Keratinocyte (primary cell): ENCODE measurements around the gene ZFPM1. TPM values are rescaled to one million over a fixed set of nuclear protein-coding genes. Genes with fewer than 3 reads are reported as not detected.

ENCODE experiments used
- DNase-seq: peaks from one replicate; pipeline ENCODE4 v3.0.0-alpha.2; 2011; ENCODE audit warnings: low read depth, missing footprints, low spot score
- FAIRE-seq: peaks from 2 replicates; lab custom pipeline; 2011; peaks lifted over from hg19 to GRCh38; lab: Jason Lieb, UNC
- H2AFZ ChIP-seq: 2 replicates; pipeline ENCODE4 v1.6.0; 2012; ENCODE audit warnings: low read length, control low read depth, inconsistent platforms; ENCODE audit not compliant: control insufficient read depth
- H3K27ac ChIP-seq: 2 replicates; pipeline ENCODE4 v1.5.1; 2011; ENCODE audit warnings: low read length; ENCODE audit not compliant: control insufficient read depth, insufficient read depth
- H3K27me3 ChIP-seq: 3 replicates; pipeline ENCODE4 v1.6.0; 2011; ENCODE audit warnings: low read length; ENCODE audit not compliant: control insufficient read depth, insufficient read depth; ENCODE audit errors: extremely low read depth
- H3K36me3 ChIP-seq, 2 experiments: 2 replicates in 1 of 2; 3 replicates in 1 of 2; pipeline ENCODE4 v1.5.1; 2011; ENCODE audit warnings: low read length in 2 of 2, mild to moderate bottlenecking in 1 of 2; ENCODE audit not compliant: control insufficient read depth in 2 of 2, insufficient read depth in 2 of 2; ENCODE audit errors: extremely low read depth in 1 of 2
- H3K4me1 ChIP-seq: 3 replicates; pipeline ENCODE4 v1.5.1; 2011; ENCODE audit warnings: low read length; ENCODE audit not compliant: control insufficient read depth, insufficient read depth; ENCODE audit errors: extremely low read depth
- H3K4me2 ChIP-seq: 3 replicates; pipeline ENCODE4 v1.6.0; 2011; ENCODE audit warnings: low read depth, low read length; ENCODE audit not compliant: control insufficient read depth, insufficient read depth; ENCODE audit errors: extremely low read depth
- H3K4me3 ChIP-seq, 3 experiments: fragments of 200-600 bp in 1 of 3; sonication (generic) in 1 of 3; 2 replicates in 2 of 3; 3 replicates in 1 of 3; pipeline ENCODE4 v1.5.1; 2011 to 2016; ENCODE audit warnings: low read length in 3 of 3, mild to moderate bottlenecking in 3 of 3, control low read depth in 2 of 3, inconsistent platforms in 1 of 3, low read depth in 1 of 3, mixed read lengths in 1 of 3, mixed run types in 1 of 3, moderate library complexity in 1 of 3; ENCODE audit not compliant: control insufficient read depth in 2 of 3, insufficient read depth in 2 of 3; ENCODE audit errors: extremely low read depth in 1 of 3
- H3K79me2 ChIP-seq: 2 replicates; pipeline ENCODE4 v1.6.0; 2012; ENCODE audit warnings: low read length; ENCODE audit not compliant: control insufficient read depth, insufficient read depth
- H3K9ac ChIP-seq: 3 replicates; pipeline ENCODE4 v1.6.0; 2011; ENCODE audit warnings: low read length; ENCODE audit not compliant: control insufficient read depth, insufficient read depth; ENCODE audit errors: extremely low read depth
- H3K9me1 ChIP-seq: 3 replicates; pipeline ENCODE4 v1.6.0; 2011; ENCODE audit warnings: low read length; ENCODE audit not compliant: control insufficient read depth, insufficient read depth; ENCODE audit errors: extremely low read depth
- H3K9me3 ChIP-seq: 2 replicates; pipeline ENCODE4 v1.5.1; 2012; ENCODE audit warnings: low read depth, low read length; ENCODE audit not compliant: control insufficient read depth
- H4K20me1 ChIP-seq: 3 replicates; pipeline ENCODE4 v1.6.0; 2011; ENCODE audit warnings: low read length; ENCODE audit not compliant: control insufficient read depth, insufficient read depth; ENCODE audit errors: extremely low read depth
- EZH2 ChIP-seq: IDR thresholded peaks from one replicate; pipeline ENCODE4 v1.6.1; 2012; ENCODE audit warnings: inconsistent platforms, mild to moderate bottlenecking, low read length, moderate library complexity
- dilution Hi-C: fragments of 300-500 bp; cut with MboI; formaldehyde crosslinking; loops from one replicate; pipeline ENCODE4 v1.7.0; 2020; ENCODE audit warnings: low sequenced_read_pairs; ENCODE audit not compliant: extremely low pct_ligation_motif_present
- polyA plus RNA-seq, 5 experiments: library from polyadenylated mRNA; depleted of rRNA in 3 of 5; stranded (reverse) in 3 of 5; stranded (forward) in 1 of 5; unstranded in 1 of 5; fragments of >200 nt; gene quantifications; 1 replicate in 1 of 5; 2 replicates in 3 of 5; 3 replicates in 1 of 5; pipeline versions ENCODE4 v1.2.1 to v1.2.3, GENCODE V29; 2011 to 2012; ENCODE audit warnings: missing spikeins in 2 of 5, low read depth in 1 of 5, low replicate concordance in 1 of 5
- TF ChIP-seq, protein P1 (sequence below), 3 experiments: IDR thresholded peaks in 1 of 3; conservative IDR thresholded peaks in 1 of 3; optimal IDR thresholded peaks in 1 of 3; 2 replicates in 2 of 3; 3 replicates in 1 of 3; pipeline versions ENCODE3 to v1.5.1; 2011; ENCODE audit warnings: low read length in 3 of 3, mild to moderate bottlenecking in 3 of 3, moderate library complexity in 2 of 3, control low read depth in 1 of 3, inconsistent platforms in 1 of 3; ENCODE audit not compliant: insufficient read depth in 2 of 3; ENCODE audit errors: extremely low read depth in 1 of 3

The ZFPM1 gene
- polyA plus RNA-seq, 1 donor (not counting 4 experiments of a cell fraction or from before 2014, with no cell fraction given): 0.42 TPM

DNA sequence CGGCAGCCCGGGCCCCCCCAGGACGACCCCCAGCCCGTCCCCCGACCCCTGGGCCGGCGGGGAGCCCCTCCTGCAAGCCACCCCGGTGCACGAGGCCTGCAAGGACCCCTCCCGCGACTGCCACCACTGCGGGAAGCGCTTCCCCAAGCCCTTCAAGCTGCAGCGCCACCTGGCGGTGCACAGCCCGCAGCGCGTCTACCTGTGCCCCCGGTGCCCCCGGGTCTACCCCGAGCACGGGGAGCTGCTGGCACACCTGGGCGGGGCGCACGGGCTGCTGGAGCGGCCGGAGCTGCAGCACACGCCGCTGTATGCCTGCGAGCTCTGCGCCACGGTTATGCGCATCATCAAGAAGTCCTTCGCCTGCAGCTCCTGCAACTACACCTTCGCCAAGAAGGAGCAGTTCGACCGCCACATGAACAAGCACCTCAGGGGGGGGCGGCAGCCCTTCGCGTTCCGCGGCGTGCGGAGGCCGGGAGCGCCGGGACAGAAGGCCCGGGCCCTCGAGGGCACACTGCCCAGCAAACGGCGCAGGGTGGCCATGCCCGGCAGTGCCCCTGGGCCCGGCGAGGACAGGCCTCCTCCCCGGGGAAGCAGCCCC is 15.6 kb upstream of the ZFPM1 start:
- H4K20me1 ChIP-seq: peaks cover 2% of the 10 kb centered on the region
- H3K9ac ChIP-seq: no peak overlapping the region
- peaks cover 31% of the 10 kb centered on the region for H3K27me3 ChIP-seq
- no peaks in the 10 kb centered on the region for H3K36me3 ChIP-seq
- TF ChIP-seq EZH2: no peak
- TF ChIP-seq, protein P1, sequence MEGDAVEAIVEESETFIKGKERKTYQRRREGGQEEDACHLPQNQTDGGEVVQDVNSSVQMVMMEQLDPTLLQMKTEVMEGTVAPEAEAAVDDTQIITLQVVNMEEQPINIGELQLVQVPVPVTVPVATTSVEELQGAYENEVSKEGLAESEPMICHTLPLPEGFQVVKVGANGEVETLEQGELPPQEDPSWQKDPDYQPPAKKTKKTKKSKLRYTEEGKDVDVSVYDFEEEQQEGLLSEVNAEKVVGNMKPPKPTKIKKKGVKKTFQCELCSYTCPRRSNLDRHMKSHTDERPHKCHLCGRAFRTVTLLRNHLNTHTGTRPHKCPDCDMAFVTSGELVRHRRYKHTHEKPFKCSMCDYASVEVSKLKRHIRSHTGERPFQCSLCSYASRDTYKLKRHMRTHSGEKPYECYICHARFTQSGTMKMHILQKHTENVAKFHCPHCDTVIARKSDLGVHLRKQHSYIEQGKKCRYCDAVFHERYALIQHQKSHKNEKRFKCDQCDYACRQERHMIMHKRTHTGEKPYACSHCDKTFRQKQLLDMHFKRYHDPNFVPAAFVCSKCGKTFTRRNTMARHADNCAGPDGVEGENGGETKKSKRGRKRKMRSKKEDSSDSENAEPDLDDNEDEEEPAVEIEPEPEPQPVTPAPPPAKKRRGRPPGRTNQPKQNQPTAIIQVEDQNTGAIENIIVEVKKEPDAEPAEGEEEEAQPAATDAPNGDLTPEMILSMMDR (optimal IDR thresholded peaks at IDR 0.05 in 1 of 3, IDR thresholded peaks at IDR 0.05 in 1 of 3, conservative IDR thresholded peaks at IDR 0.05 in 1 of 3; ENCODE audit: extremely low read depth in 1 of 3, insufficient read depth in 2 of 3, low read length in 3 of 3): peak; percentile 58 to 92 (median 90)
- DNase-seq: no peak
- H3K9me1 ChIP-seq: no peaks in the 10 kb centered on the region
- H3K9me3 ChIP-seq: no peaks in the 10 kb centered on the region
- FAIRE-seq: no peak
- dilution Hi-C loops: no loop called here
- H3K4me3 ChIP-seq: no peak overlapping the region
- no peak overlapping the region for H2AFZ ChIP-seq
- no peak overlapping the region for H3K4me2 ChIP-seq
- H3K4me1 ChIP-seq: no peaks in the 10 kb centered on the region
- H3K27ac ChIP-seq: no peak overlapping the region
- no peaks in the 10 kb centered on the region for H3K79me2 ChIP-seq

DNA sequence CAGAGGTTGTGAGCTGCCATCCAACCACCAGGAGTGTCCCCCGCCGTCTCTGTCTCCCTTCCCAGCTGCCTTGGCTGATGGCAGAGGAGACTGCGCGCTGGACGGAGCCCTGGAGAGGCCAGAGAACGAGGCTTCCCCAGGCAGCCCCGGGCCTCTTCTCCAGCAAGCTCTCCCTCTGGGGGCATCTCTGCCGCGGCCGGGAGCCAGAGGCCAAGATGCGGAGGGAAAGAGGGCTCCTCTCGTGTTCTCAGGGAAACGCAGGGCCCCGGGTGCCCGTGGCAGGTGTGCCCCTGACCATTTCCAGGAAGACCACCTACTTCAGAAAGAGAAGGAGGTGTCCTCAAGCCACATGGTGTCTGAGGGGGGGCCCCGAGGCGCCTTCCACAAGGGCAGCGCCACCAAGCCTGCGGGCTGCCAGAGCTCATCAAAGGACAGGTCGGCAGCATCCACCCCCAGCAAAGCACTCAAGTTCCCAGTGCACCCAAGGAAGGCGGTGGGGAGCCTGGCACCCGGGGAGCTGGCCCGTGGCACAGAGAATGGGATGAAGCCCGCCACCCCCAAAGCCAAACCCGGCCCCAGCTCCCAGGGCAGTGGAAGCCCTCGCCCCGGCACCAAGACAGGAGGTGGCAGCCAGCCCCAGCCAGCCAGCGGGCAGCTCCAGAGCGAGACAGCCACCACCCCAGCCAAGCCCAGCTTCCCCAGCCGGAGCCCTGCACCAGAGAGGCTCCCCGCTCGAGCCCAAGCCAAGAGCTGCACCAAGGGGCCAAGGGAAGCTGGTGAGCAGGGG is 14.8 kb upstream of the ZFPM1 start:
- H3K27ac ChIP-seq: no peak overlapping the region
- H3K36me3 ChIP-seq: no peaks in the 10 kb centered on the region
- H3K9ac ChIP-seq: no peak overlapping the region
- peaks cover 2% of the 10 kb centered on the region for H4K20me1 ChIP-seq
- H3K9me1 ChIP-seq: no peaks in the 10 kb centered on the region
- H2AFZ ChIP-seq: no peak overlapping the region
- peaks cover 26% of the 10 kb centered on the region for H3K27me3 ChIP-seq
- no peak overlapping the region for H3K4me3 ChIP-seq
- TF ChIP-seq, protein P1 (optimal IDR thresholded peaks at IDR 0.05 in 1 of 3, IDR thresholded peaks at IDR 0.05 in 1 of 3, conservative IDR thresholded peaks at IDR 0.05 in 1 of 3; ENCODE audit: extremely low read depth in 1 of 3, insufficient read depth in 2 of 3, low read length in 3 of 3): no peak
- TF ChIP-seq EZH2: no peak
- dilution Hi-C loops: no loop called here
- DNase-seq (no peak), FAIRE-seq (no peak)
- no peaks in the 10 kb centered on the region for H3K4me1 ChIP-seq
- H3K79me2 ChIP-seq: no peaks in the 10 kb centered on the region
- H3K9me3 ChIP-seq: no peaks in the 10 kb centered on the region
- no peak overlapping the region for H3K4me2 ChIP-seq
